ENCODE measurements around the gene DDX6. TPM values are rescaled to one million over a fixed set of nuclear protein-coding genes. Genes with fewer than 3 reads are reported as not detected.
A peak's percentile ranks its signal among the peaks of the same experiment; 100 is the strongest.

DDX6 gene
- total and polyA plus RNA-seq, 9 of the 15 experiments (the other 6 are each of a cell fraction or from before 2014, with no cell fraction given) = 10.0 to 102 (median 58.2) TPM

DNA sequence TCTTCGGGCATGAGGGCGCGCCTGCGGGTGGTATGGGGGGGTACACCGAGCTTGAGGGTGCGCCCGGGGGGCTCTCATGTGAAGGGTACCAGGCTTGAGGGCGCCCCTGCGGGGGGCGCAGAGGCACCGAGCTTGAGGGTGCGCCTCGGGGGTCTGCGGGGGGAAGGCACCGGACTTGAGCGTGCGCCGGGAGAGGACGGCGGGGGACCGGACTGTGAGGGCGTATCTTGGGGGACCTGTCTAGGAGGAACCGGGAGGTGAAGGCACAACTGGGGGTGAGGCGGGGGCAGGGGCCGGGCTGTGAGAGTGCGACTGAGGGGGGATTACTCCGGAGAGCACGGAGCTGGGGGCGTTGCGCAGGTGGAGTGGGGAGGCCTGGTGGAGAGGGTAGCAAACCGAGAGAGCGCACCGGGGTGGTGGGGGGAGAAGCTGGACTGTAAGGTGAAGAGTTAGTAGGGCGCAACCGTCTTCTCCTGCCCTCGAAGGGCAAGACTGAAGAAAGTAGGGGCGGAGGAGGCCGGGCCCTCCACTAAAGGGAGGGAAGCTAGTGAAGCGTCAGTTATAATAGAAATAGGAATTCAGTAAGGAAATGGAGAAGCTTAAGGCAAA, 1.1 kb upstream of the DDX6 start (continued):
- TF ChIP-seq SP1 (CRISPR knock-in tag; IDR thresholded peaks at IDR 0.05) = peak; percentile 51; the same call in 1 of the 2 replicates
- TF ChIP-seq HMG20B (CRISPR knock-in tag; IDR thresholded peaks at IDR 0.05) = 0 out of 2 replicates have a peak, but pooled peaks have one; percentile 39

DNA sequence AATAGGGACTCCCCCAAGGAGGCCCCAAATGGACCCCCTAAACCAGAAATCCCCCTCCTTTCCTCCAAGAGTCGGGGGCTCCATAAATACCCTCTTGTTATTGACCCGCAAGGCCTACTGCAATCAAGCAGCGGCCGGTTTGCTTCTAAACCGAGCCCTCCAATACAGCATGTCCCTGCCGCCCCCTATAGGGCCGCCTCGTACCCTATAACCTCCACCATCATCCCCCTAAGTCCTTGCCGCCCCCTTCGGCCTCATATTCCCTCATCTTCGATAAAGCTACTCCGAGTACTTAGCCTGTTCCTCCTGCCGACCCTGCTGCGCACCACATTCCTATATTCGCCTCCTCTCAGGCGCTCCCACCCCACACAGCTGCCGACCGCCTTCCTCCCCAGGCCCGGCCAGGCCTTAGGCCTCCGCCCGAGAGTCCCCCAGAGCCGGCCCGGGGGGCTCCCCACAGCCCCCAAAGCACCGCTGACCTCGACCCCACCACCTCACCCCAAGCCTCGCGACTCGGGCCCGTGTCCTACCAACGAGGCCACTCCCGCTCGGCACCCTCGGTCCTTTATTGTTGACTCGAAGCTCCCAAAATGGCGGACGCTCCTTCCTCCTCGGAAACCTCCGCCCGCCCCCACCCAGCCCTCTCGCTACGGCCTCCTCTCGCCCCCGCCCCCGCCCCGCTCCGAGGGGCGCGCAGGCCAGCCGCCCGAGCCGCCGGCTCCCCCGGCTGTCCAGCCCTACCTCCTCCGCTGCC, 430 bp downstream of the DDX6 start:
- Histone ChIP-seq H3K4me3 (peak overlapping the region; percentile 90), H3K9me3 (replicated peaks; ENCODE audit: control insufficient read depth, insufficient read depth, low read depth, low read length) (no peaks in the 10 kb centered on the region), H4K20me1 (replicated peaks; ENCODE audit: control insufficient read depth, insufficient read depth, low read length) (peaks cover 3% of the 10 kb centered on the region), H3K4me2 (ENCODE audit: insufficient read depth, low read length) (peak overlapping the region; percentile 81), H2AFZ (ENCODE audit: low read depth, low read length) (peak overlapping the region; percentile 78), H3K4me1 (replicated peaks in 1 of 2; ENCODE audit: control insufficient read depth in 2 of 2, insufficient read depth in 2 of 2, low read length in 2 of 2) (peaks cover 5 to 18% of the 10 kb centered on the region in 2 experiments; a peak in 4 of 5 replicates), H3K9ac (ENCODE audit: insufficient read depth in 1 of 2, low read depth in 2 of 2, low read length in 2 of 2) (peak overlapping the region; percentile 86 to 100), H3K27ac (ENCODE audit: extremely low read depth, low read depth, low read length) (peak overlapping the region; percentile 96), H3K9me1 (ENCODE audit: control insufficient read depth, insufficient read depth, low read length) (no peaks in the 10 kb centered on the region), H3K36me3 (ENCODE audit: control insufficient read depth, insufficient read depth, low read length) (peaks cover 17% of the 10 kb centered on the region), H3K79me2 (ENCODE audit: control insufficient read depth, insufficient read depth, low read length) (peaks cover 68% of the 10 kb centered on the region), H3K27me3 (ENCODE audit: control insufficient read depth in 2 of 2, insufficient read depth in 2 of 2, low read length in 2 of 2) (no peaks in the 10 kb centered on the region)
- WGBS (ENCODE audit: insufficient coverage, low coverage, missing lambda C conversion rate) = under 1% methylated on average over 32 of the region's 54 CpGs
- in situ Hi-C loops (cut with MboI) = no loop called here
- ATAC-seq (peak; percentile 69), FAIRE-seq (no peak), DNase-seq (ENCODE audit: extremely low read depth in 1 of 4, low spot score in 3 of 4) (peak in 2 of 4 experiments; percentile 80 to 81)
- intact Hi-C loops (cut with micrococcal nuclease) = loop anchor here (1.0 kb wide), 1 partner anchor 100 kb away; no protein-coding TSS in a partner anchor
- no TSS peak for BruUV-seq (replicated peaks)
- ChIA-PET CTCF (ENCODE audit: low intra/inter-chr PET ratio) (interaction anchor here (1.1 kb wide), 1 partner anchor 100 kb away, joined by 6 read pairs; no protein-coding TSS in a partner anchor), POLR2A (interaction anchor here (0.5 to 3.0 kb wide), 28 partner anchors 8 to 826 kb away, joined by 3 to 19 read pairs (median 3); partner anchors contain the start of genes CXCR5 and RPS25)
- TF ChIP-seq FOXK2 (conservative IDR thresholded peaks at IDR 0.05 in 1 of 2, IDR thresholded peaks at IDR 0.05 in 1 of 2; ENCODE audit: low read depth in 2 of 2) (no peak), ZNF584 (CRISPR knock-in tag; IDR thresholded peaks at IDR 0.05; ENCODE audit: low read depth) (0 out of 2 replicates have a peak, but pooled peaks have one; percentile 34), CXXC5 (CRISPR knock-in tag; IDR thresholded peaks at IDR 0.05) (no peak; the same call in 1 of the 2 replicates), ZZZ3 (IDR thresholded peaks at IDR 0.05) (peak; percentile 86), PCBP1 (IDR thresholded peaks at IDR 0.05; ENCODE audit: low read depth, low read length, poor library complexity, severe bottlenecking) (no peak), ZSCAN32 (CRISPR knock-in tag; IDR thresholded peaks at IDR 0.05) (no peak), SMARCB1 (IDR thresholded peaks at IDR 0.05; ENCODE audit: insufficient read length, low read depth) (no peak), RBM22 (IDR thresholded peaks at IDR 0.05; ENCODE audit: low read depth, low read length, poor library complexity, severe bottlenecking) (peak; percentile 24), ZNF174 (CRISPR knock-in tag; IDR thresholded peaks at IDR 0.05) (no peak), NONO (IDR thresholded peaks at IDR 0.05; ENCODE audit: low read depth in 2 of 2, low read length in 1 of 2) (no peak)
- TF ChIP-seq, protein P1, sequence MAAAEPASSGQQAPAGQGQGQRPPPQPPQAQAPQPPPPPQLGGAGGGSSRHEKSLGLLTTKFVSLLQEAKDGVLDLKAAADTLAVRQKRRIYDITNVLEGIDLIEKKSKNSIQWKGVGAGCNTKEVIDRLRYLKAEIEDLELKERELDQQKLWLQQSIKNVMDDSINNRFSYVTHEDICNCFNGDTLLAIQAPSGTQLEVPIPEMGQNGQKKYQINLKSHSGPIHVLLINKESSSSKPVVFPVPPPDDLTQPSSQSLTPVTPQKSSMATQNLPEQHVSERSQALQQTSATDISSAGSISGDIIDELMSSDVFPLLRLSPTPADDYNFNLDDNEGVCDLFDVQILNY (CRISPR knock-in tag; IDR thresholded peaks at IDR 0.05) = no peak
- TF ChIP-seq, protein P2, sequence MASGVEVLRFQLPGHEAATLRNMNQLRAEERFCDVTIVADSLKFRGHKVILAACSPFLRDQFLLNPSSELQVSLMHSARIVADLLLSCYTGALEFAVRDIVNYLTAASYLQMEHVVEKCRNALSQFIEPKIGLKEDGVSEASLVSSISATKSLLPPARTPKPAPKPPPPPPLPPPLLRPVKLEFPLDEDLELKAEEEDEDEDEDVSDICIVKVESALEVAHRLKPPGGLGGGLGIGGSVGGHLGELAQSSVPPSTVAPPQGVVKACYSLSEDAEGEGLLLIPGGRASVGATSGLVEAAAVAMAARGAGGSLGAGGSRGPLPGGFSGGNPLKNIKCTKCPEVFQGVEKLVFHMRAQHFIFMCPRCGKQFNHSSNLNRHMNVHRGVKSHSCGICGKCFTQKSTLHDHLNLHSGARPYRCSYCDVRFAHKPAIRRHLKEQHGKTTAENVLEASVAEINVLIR (CRISPR knock-in tag; IDR thresholded peaks at IDR 0.05) = no peak

Data from K562 (cell line).